AG04449 (cell line): ENCODE results near the gene WDR27.

Experiments used
- CTCF ChIA-PET: fragments of 350-600 bp; formaldehyde crosslinking; extraction: SDS; loops from one replicate; lab custom pipeline; 2021; ENCODE audit warnings: antibody characterized with exemption; lab: Yijun Ruan, JAX
- POLR2A ChIA-PET: fragments of 400-600, 350-600 bp; formaldehyde crosslinking; extraction: SDS; loops from one replicate; lab custom pipeline; 2020; ENCODE audit warnings: antibody characterized with exemption, inconsistent platforms; lab: Yijun Ruan, JAX
- DNase-seq: peaks from one replicate; pipeline ENCODE4 v3.0.0-alpha.2; 2010; ENCODE audit warnings: low read depth, low spot score
- H3K4me3 ChIP-seq: 2 replicates; pipeline ENCODE4 v1.5.1; 2011; ENCODE audit warnings: low read depth, mild to moderate bottlenecking, control low read depth, low read length
- CTCF ChIP-seq: IDR thresholded peaks from one replicate; pipeline ENCODE4 v1.5.1; 2011; ENCODE audit warnings: mild to moderate bottlenecking, moderate library complexity, low read length, control low read depth, inconsistent platforms; ENCODE audit not compliant: insufficient read depth; ENCODE audit errors: missing control alignments

Gene WDR27

DNA sequence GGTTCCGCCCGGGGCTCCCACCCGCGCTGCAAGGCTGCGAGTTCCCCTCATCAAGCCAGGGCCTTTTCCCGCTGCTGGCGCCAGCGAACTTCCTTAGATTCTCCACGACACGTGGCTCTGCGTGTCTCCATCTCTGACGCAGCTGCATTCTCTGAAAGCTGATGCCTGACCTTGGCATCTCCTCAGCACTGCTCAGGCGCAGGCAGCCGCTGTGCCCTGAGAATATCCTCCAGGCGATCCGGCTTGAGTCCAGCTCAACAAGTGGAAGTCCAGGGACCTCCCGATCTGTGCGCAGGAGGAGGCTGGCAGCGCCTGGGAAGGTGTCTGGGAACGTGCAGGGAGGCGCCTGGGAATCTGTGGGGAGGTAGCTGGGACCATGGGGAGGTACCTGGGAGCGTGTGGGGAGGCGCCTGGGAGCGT is 277.0 kb downstream of the WDR27 start:
- no peak for TF ChIP-seq CTCF
- CTCF ChIA-PET, result interaction anchor here (1.2 kb wide), 1 partner anchor 12 kb away, joined by 3 read pairs; no protein-coding TSS in a partner anchor
- no peak for DNase-seq
- H3K4me3 ChIP-seq, result no peak overlapping the region
- POLR2A ChIA-PET, result no interaction called here

DNA sequence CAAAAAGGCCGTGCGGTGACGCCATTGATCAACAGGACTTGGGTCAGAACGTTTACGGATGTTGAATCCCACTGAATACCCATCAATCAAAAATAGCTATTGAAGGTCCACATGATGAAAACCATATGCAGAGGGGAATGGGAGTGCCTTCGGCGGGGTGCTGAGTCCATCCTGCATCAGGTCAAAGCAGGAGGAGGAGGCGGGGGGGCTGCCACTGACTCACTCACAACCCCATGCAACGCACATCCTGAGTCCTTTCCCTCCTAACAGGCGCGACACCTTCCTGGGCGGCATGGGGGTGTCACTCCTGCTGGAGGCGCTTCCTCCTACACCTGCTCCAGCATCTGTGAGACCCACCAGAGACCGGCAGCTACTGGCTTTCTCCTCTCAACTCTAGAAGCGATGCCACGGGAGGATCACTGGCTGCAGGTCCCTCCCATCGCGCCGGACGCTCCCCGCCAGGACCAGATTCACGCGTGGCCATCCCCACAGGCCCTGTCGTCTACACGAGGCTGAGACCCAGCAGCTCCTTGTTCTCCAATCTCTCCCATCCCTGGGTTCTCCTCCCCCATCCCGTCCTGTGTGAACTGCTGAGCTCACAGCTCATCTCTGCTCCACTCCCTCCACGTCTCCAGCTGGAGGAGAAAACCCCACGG is 277.6 kb downstream of the WDR27 start:
- CTCF ChIA-PET, result interaction anchor here (1.2 kb wide), 1 partner anchor 11 kb away, joined by 3 read pairs; no protein-coding TSS in a partner anchor
- no peak overlapping the region for H3K4me3 ChIP-seq
- no peak for DNase-seq
- POLR2A ChIA-PET, result no interaction called here
- TF ChIP-seq CTCF, result no peak

DNA sequence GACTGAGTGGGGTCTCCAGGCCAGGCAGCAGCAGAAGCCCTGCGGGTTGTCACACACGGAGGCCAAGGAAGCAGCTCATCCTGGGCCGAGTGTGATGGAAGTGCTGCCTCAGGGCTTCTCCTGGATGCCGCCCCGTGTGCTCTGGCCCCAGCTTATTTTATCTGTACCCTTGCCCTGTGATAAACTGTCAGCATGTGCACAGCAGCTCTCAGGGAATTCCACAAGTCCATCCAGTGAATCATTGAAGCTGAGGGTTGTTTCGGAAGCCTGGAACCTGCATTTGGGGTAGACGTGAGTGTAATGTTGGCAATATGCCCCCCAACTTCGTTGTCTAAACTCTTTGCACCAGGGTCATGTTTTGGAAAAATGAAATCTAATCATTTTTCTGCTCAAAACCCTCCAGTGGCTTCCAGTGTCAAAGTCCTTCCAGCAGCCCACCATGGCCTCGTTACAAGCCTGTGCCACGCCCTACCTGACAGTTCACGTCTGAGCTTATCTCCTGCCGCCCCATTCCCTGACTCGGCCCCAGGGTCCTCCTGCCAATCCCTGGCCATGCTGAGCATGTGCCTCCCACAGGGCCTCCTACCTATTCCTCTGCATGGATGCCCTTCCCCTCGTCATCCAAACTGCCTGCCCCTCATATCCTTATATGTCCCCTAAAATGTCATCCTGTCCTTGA is 280.1 kb downstream of the WDR27 start:
- DNase-seq, result no peak
- no peak for TF ChIP-seq CTCF
- ChIA-PET POLR2A (no interaction called here), CTCF (interaction anchor here (0.9 to 1.6 kb wide), 11 partner anchors 9 to 334 kb away, joined by 3 to 8 read pairs (median 4); no protein-coding TSS in a partner anchor)
- H3K4me3 ChIP-seq, result no peak overlapping the region

- no peak for DNase-seq
- ChIA-PET CTCF (interaction anchor here (0.9 to 1.6 kb wide), 11 partner anchors 10 to 333 kb away, joined by 3 to 8 read pairs (median 4); no protein-coding TSS in a partner anchor), POLR2A (no interaction called here)
- peak; percentile 45 for TF ChIP-seq CTCF
- no peak overlapping the region for H3K4me3 ChIP-seq
These were observed 280.8 kb downstream of the WDR27 start for GRCh38 chr6:169420912-169421543.

DNA sequence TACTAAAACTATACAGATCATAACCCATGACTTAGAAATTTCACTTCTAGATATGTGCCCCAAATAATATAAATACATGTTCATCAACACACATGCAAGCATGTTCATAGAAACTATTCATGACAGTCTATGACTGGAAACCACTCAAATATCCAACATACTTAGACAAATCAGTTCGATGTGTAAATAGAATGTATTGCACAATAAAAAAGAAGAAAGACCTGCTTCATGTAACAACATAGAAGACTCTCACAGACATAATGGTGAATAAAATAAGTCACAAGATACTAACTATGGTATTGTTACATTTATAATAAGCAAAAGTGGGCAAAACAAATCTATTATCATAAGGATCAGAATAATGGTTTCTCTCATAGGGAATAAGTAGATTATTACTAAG is 284.7 kb downstream of the WDR27 start:
- POLR2A ChIA-PET, result no interaction called here
- H3K4me3 ChIP-seq, result no peak overlapping the region
- CTCF ChIA-PET, result no interaction called here
- DNase-seq, result no peak
- no peak for TF ChIP-seq CTCF

- DNase-seq, result no peak
- POLR2A ChIA-PET, result no interaction called here
- CTCF ChIA-PET, result no interaction called here
- no peak for TF ChIP-seq CTCF
- no peak overlapping the region for H3K4me3 ChIP-seq
These were observed 285.6 kb downstream of the WDR27 start for GRCh38 chr6:169416249-169416648.
